ENCODE data around the gene DAZ2.
"Not testable (repeated sequence)": the region's sequence is repeated elsewhere in the genome, so short reads cannot be mapped to it uniquely, and the experiment has no call there.

Gene DAZ2, protein sequence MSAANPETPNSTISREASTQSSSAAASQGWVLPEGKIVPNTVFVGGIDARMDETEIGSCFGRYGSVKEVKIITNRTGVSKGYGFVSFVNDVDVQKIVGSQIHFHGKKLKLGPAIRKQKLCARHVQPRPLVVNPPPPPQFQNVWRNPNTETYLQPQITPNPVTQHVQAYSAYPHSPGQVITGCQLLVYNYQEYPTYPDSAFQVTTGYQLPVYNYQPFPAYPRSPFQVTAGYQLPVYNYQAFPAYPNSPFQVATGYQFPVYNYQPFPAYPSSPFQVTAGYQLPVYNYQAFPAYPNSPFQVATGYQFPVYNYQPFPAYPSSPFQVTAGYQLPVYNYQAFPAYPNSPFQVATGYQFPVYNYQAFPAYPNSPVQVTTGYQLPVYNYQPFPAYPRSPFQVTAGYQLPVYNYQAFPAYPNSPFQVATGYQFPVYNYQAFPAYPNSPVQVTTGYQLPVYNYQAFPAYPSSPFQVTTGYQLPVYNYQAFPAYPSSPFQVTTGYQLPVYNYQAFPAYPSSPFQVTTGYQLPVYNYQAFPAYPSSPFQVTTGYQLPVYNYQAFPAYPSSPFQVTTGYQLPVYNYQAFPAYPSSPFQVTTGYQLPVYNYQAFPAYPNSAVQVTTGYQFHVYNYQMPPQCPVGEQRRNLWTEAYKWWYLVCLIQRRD

DNA sequence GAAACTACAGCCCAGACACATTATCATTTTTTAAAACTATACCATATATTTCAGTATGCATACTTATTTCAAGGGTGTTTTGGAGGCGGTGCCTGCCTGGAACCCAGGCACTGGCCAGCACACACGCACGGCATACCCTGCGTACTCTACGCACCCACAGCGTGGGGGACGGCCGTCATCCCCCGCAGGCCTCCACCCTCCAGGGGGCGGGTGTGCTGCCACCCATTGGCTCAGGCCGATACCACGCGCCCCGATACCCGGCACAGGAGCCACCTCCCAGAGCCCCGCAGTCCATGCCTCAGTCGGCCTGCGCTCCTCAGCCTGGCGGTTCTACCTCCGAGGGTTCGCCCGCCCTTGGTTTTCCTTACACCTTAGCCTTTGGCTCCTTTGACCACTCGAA is at the start of gene DAZ2:
DAZ2 (plus strand) TSS at position 301 of the 400 bp plus-strand sequence. CDS start 208 bp downstream, outside the sequence.
- DNase-seq: not testable (repeated sequence)

DNA sequence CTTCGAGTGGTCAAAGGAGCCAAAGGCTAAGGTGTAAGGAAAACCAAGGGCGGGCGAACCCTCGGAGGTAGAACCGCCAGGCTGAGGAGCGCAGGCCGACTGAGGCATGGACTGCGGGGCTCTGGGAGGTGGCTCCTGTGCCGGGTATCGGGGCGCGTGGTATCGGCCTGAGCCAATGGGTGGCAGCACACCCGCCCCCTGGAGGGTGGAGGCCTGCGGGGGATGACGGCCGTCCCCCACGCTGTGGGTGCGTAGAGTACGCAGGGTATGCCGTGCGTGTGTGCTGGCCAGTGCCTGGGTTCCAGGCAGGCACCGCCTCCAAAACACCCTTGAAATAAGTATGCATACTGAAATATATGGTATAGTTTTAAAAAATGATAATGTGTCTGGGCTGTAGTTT is 20.4 kb upstream of the DAZ2 start, which contains the start of gene DAZ1:
DAZ1 (minus strand) TSS at position 101 of the 400 bp plus-strand sequence. CDS start 208 bp downstream, outside the sequence.
- not testable (repeated sequence) for DNase-seq

DNA sequence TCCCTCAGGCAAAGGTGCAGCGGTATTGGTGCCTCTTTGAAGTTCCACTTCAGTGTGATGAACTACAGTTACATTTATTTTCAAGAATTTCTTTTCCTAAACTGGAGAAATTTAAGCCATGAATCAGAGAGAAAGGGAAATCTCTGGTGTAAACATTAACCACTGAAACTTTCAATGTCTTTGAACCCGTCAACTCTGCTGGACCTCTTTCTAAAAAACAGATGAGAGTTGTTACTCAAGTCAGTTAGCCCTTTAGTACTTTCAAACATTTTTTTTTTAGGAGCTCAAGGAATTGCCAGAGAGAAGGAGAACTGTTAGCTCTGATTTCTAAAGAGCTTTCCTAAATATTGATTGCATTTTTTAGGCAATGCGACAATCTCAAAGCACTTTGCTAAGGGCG is 11.9 kb upstream of the DAZ2 start:
- DNase-seq: not testable (repeated sequence)

DNA sequence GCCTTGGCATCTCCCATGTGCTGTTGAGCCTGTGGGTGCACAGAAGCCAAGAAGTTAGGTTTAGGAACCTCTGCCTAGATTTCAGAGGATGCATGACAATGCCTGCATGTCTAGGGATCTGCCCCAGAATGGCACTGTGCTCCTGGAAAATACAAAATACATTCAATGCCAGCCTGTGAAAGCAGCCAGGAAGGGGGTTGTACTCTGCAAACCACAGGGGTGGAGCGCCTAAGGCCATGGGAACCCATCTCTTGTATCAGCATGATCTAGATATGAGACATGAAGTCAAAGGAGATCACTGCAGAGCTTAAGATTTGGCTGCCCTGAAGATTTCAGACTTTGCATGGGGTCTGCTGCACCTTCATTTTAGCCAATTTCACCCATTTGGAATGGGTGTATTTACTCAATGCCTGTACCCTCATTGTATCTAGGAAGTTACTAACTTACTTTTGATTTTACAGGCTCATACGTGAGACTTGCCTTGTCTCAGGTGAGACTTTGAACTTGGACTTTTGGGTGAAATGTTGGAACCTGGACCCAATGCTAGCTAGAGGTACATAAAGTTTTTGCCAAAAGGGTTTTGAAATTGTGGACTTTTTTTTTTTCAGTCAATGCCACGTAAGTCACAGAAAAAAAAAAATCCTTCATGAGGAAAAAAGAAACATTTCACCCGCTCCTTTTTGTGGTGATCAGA is 9.4 kb upstream of the DAZ2 start:
- not testable (repeated sequence) for DNase-seq

DNA sequence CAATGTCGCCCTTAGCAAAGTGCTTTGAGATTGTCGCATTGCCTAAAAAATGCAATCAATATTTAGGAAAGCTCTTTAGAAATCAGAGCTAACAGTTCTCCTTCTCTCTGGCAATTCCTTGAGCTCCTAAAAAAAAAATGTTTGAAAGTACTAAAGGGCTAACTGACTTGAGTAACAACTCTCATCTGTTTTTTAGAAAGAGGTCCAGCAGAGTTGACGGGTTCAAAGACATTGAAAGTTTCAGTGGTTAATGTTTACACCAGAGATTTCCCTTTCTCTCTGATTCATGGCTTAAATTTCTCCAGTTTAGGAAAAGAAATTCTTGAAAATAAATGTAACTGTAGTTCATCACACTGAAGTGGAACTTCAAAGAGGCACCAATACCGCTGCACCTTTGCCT is 8.7 kb upstream of the DAZ2 start:
- not testable (repeated sequence) for DNase-seq

Data from NCI-H187 (cell line).